HG03432 (cell line): ENCODE results near the gene CEP350.

Experiments used
- ATAC-seq: cut with Tn5 transposase; IDR thresholded peaks from one replicate; pipeline ENCODE4 v1.9.1; 2021; ENCODE audit warnings: mild to moderate bottlenecking, moderate library complexity; ENCODE audit not compliant: unreplicated experiment

Gene CEP350

GRCh38 chr1:180154325-180155181 lies 199.9 kb downstream of the CEP350 start, which contains the start of gene QSOX1:
TSS of gene QSOX1 (plus strand) at chr1:180154869. CDS start at chr1:180154908, 39 bp downstream.
- ATAC-seq = peak; percentile 91

GRCh38 chr1:180155182-180155682 lies 200.6 kb downstream of the CEP350 start:
- ATAC-seq = peak; percentile 3

- ATAC-seq = no peak
These were observed 201.6 kb downstream of the CEP350 start for GRCh38 chr1:180156201-180156600.

- no peak for ATAC-seq
These were observed 202.1 kb downstream of the CEP350 start for GRCh38 chr1:180156631-180157091.

- ATAC-seq = no peak
These were observed 202.5 kb downstream of the CEP350 start for GRCh38 chr1:180157108-180157507.

GRCh38 chr1:180157576-180158057 lies 203.0 kb downstream of the CEP350 start:
- no peak for ATAC-seq

GRCh38 chr1:180158149-180159147 lies 203.8 kb downstream of the CEP350 start:
- no peak for ATAC-seq

- ATAC-seq = no peak
These were observed 205.7 kb downstream of the CEP350 start for GRCh38 chr1:180160357-180160756.

- no peak for ATAC-seq
These were observed 208.4 kb downstream of the CEP350 start for GRCh38 chr1:180163041-180163440.
